GM06990 (cell line): ENCODE results near the gene MYO7B.

ENCODE experiments used
- DNase-seq: peaks from one replicate; pipeline ENCODE4 v3.0.0-alpha.2; 2011; ENCODE audit not compliant: insufficient read length; ENCODE audit errors: extremely low read depth
- H3K27me3 ChIP-seq: replicated peaks from 2 replicates; pipeline ENCODE4 v1.6.0; 2011; ENCODE audit warnings: low read length; ENCODE audit not compliant: control insufficient read depth, insufficient read depth
- H3K36me3 ChIP-seq: 2 replicates; pipeline ENCODE4 v1.5.1; 2011; ENCODE audit warnings: low read length; ENCODE audit not compliant: control insufficient read depth, insufficient read depth
- H3K4me3 ChIP-seq: replicated peaks from 2 replicates; pipeline ENCODE4 v1.5.1; 2011; ENCODE audit warnings: low read depth, mild to moderate bottlenecking, control low read depth, low read length
- CTCF ChIP-seq: IDR thresholded peaks from 2 replicates; pipeline ENCODE4 v1.5.1; 2011; ENCODE audit warnings: low read length, control low read depth, mild to moderate bottlenecking, inconsistent platforms; ENCODE audit not compliant: insufficient read depth, poor library complexity, severe bottlenecking

MYO7B gene

DNA sequence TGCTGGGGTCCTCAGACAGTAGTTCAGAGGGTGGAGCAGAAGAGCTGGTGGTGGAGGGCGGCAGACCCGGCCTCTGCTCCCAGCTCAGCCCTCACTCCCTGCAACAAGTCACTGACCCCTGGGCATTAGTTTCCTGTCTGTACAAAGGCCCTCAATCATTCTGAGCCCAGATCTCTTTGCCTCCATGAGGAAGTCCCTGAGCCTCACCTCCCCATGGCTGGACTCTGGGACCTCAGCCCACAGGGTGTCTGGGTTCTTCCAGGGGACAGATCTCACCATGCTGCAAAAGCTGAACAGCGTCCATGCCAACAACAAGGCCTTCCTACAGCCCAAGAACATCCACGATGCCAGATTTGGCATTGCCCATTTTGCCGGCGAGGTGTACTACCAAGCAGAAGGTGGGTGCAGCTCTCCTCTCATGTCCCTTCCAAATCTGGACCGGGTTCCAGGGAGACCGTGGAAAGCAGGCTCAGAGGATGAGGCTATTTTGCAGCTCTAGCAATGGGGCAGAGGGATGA, 49.1 kb downstream of the MYO7B start:
- Histone ChIP-seq H3K27me3 (no peaks in the 10 kb centered on the region), H3K4me3 (no peak overlapping the region), H3K36me3 (no peaks in the 10 kb centered on the region)
- no peak for DNase-seq
- TF ChIP-seq CTCF = no peak

DNA sequence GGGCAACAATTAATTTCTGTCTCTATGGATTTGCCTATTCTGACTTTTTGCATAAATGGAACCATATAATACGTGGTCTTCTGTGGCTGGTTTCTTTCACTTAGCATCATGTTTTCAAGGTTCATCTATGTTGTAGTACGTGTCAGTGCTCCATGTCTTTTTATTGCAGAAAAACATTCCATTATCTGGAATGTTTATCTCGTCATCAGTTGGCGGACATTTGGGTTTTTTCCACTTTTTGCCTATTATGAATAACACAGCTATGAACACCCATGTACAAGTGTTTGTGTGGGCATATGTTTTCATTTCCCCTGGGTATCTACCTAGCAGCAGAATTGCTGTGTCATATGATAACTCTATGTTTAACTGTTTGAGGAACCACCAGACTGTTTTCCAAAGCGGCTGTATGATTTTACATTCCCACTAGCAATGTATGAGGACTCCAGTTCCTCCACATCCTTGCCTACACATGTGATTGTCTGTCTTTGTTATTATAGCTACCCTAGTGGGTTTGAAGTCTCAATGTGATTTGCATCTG, 49.9 kb downstream of the MYO7B start:
- H3K27me3 ChIP-seq = no peaks in the 10 kb centered on the region
- H3K4me3 ChIP-seq = no peak overlapping the region
- no peaks in the 10 kb centered on the region for H3K36me3 ChIP-seq
- DNase-seq = no peak
- no peak for TF ChIP-seq CTCF

GRCh38 chr2:127586136-127586535, 50.7 kb downstream of the MYO7B start:
- no peaks in the 10 kb centered on the region for H3K36me3 ChIP-seq
- DNase-seq = no peak
- TF ChIP-seq CTCF = no peak
- no peak overlapping the region for H3K4me3 ChIP-seq
- no peaks in the 10 kb centered on the region for H3K27me3 ChIP-seq

- DNase-seq = no peak
- TF ChIP-seq CTCF = no peak
- Histone ChIP-seq H3K4me3 (no peak overlapping the region), H3K36me3 (no peaks in the 10 kb centered on the region), H3K27me3 (no peaks in the 10 kb centered on the region)
These were observed 51.3 kb downstream of the MYO7B start for GRCh38 chr2:127586746-127587295.

- Histone ChIP-seq H3K36me3 (no peaks in the 10 kb centered on the region), H3K4me3 (no peak overlapping the region), H3K27me3 (no peaks in the 10 kb centered on the region)
- no peak for TF ChIP-seq CTCF
- no peak for DNase-seq
These were observed 52.8 kb downstream of the MYO7B start for GRCh38 chr2:127588241-127588640.
